PC-3 (cell line): ENCODE data around the gene HDAC4.

Source experiments
- EZH2 ChIP-seq: fragments of 300-600 bp; sonication (generic); IDR thresholded peaks from one replicate; pipeline ENCODE4 v1.6.1; 2017; ENCODE audit warnings: antibody characterized with exemption, mild to moderate bottlenecking, low read length; ENCODE audit not compliant: unreplicated experiment
- EZH2phosphoT487 ChIP-seq: fragments of 300-600 bp; sonication (generic); IDR thresholded peaks from 2 replicates; pipeline ENCODE4 v1.6.1; 2018; ENCODE audit warnings: mild to moderate bottlenecking, antibody characterized with exemption, low read length, borderline replicate concordance
- TF ChIP-seq, protein P1 (sequence below): fragments of 300-600 bp; sonication (generic); conservative IDR thresholded peaks from 2 replicates; pipeline ENCODE4 v1.5.1; 2017; ENCODE audit warnings: antibody characterized with exemption, low read depth, mild to moderate bottlenecking, low read length

GRCh38 chr2:239194731-239195317, 206.0 kb downstream of the HDAC4 start:
- TF ChIP-seq, protein P1, sequence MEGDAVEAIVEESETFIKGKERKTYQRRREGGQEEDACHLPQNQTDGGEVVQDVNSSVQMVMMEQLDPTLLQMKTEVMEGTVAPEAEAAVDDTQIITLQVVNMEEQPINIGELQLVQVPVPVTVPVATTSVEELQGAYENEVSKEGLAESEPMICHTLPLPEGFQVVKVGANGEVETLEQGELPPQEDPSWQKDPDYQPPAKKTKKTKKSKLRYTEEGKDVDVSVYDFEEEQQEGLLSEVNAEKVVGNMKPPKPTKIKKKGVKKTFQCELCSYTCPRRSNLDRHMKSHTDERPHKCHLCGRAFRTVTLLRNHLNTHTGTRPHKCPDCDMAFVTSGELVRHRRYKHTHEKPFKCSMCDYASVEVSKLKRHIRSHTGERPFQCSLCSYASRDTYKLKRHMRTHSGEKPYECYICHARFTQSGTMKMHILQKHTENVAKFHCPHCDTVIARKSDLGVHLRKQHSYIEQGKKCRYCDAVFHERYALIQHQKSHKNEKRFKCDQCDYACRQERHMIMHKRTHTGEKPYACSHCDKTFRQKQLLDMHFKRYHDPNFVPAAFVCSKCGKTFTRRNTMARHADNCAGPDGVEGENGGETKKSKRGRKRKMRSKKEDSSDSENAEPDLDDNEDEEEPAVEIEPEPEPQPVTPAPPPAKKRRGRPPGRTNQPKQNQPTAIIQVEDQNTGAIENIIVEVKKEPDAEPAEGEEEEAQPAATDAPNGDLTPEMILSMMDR = no peak
- TF ChIP-seq EZH2 (no peak), EZH2phosphoT487 (no peak)
